Heart left ventricle (tissue), 16 donors: Measurements from ENCODE around the gene AVPR2. TPM values are rescaled to one million over a fixed set of nuclear protein-coding genes. Genes with fewer than 3 reads are reported as not detected.

ENCODE experiments used
- ATAC-seq, 4 donors: fragments of 200-7000 bp; cut with Tn5 transposase; one replicate each; pipeline ENCODE4 v1.9.1; 2020 to 2022; ENCODE audit warnings: moderate library complexity in 4 of 4, mild to moderate bottlenecking in 3 of 4, moderate number of reproducible peaks in 1 of 4
- DNase-seq, 5 donors: peaks; one replicate each; pipeline ENCODE4 v3.0.0-alpha.2; 2020
- H3K27ac ChIP-seq, 12 donors: fragments of 200-600 bp; sonication (generic) in 4 of 12; one replicate each; pipeline versions ENCODE4 v1.5.0 to v1.8.0; 2016 to 2022; ENCODE audit warnings: mild to moderate bottlenecking in 2 of 12
- H3K27me3 ChIP-seq, 9 donors: fragments of 200-600 bp; sonication (generic) in 2 of 9; one replicate each; pipeline versions ENCODE4 v1.5.1 to v1.8.0; 2016 to 2022; ENCODE audit warnings: mild to moderate bottlenecking in 3 of 9
- H3K36me3 ChIP-seq, 9 donors: fragments of 200-600 bp; sonication (generic) in 2 of 9; one replicate each; pipeline versions ENCODE4 v1.5.0 to v1.8.0; 2018 to 2022; ENCODE audit warnings: mild to moderate bottlenecking in 2 of 9
- H3K4me1 ChIP-seq, 12 donors: fragments of 200-600 bp; sonication (generic) in 4 of 12; one replicate each; pipeline versions ENCODE4 v1.5.0 to v1.8.0; 2016 to 2022; ENCODE audit warnings: mild to moderate bottlenecking in 3 of 12
- H3K4me3 ChIP-seq, 12 donors: fragments of 200-600 bp; sonication (generic) in 4 of 12; one replicate each; pipeline versions ENCODE4 v1.5.0 to v1.8.0; 2017 to 2022; ENCODE audit warnings: mild to moderate bottlenecking in 9 of 12, moderate library complexity in 4 of 12
- H3K9me3 ChIP-seq, 12 donors: fragments of 200-600 bp; sonication (generic) in 4 of 12; one replicate each; pipeline versions ENCODE4 v1.5.0 to v1.8.0; 2016 to 2022; ENCODE audit warnings: mild to moderate bottlenecking in 1 of 12
- POLR2A ChIP-seq, 2 donors: fragments of 450-650 bp; IDR thresholded peaks; one replicate each; pipeline ENCODE4 v1.6.1; 2017; ENCODE audit warnings: antibody characterized with exemption in 2 of 2, mild to moderate bottlenecking in 2 of 2, moderate library complexity in 2 of 2
- WGBS, 4 donors: extraction: QIAGEN DNeasy Blood & Tissue Kit in 2 of 4; methylation state at CpG; one replicate each; pipeline versions ENCODE4 v1.1.5 to v1.1.7; 2013 to 2018; 5-methylcytosine and 5-hydroxymethylcytosine counted together
- intact Hi-C, 10 donors: fragments of 100-400 bp; cut with DNase I; formaldehyde crosslinking; loops; one replicate each; pipeline versions ENCODE4 v1.11.1 to v1.14.2; 2022
- polyA plus RNA-seq, 2 donors: library from polyadenylated mRNA; stranded (reverse); fragments of 200-250 nt; gene quantifications; one replicate each; pipeline ENCODE4 v1.2.3, GENCODE V29; 2013
- total RNA-seq, 9 donors: library from RNA; depleted of rRNA in 2 of 9; stranded (reverse); fragments of >200 nt in 2 of 9; fragmentation: NEBNext Ultra II Directional in 3 of 9; extraction: Animal tissue kit (Norgen Biotek cat#: 25700) in 3 of 9; gene quantifications; one replicate each; pipeline versions ENCODE4 v1.1.0 to v1.2.4, GENCODE V29; 2016 to 2023
- TF ChIP-seq, protein P1 (sequence below), 12 donors: fragments of 200-600 bp; sonication (generic) in 4 of 12; IDR thresholded peaks; one replicate each; pipeline versions ENCODE4 v1.5.0 to v1.8.0; 2018 to 2022; ENCODE audit warnings: antibody characterized with exemption in 12 of 12, mild to moderate bottlenecking in 5 of 12
- donor health status: ischemic (EF 13 %, LVEDD 7.1; RV severe dilation, severe dysfunction).
- donor health status: healthy with polysubstance abuse.
- donor health status: DM: no; HTN: yes; CAD: no.
- donor health status: DM: no; HTN: no; CAD: no.
- donor health status: ischemic (EF 25% LVEDD 6.9; RV normal size, moderate dysfunction).
- donor health status: ischemic (EF 25% LVEDD 5.7; RV mildly dilated, moderate dysfunction).
- donor health status: healthy.
- donor health status: DM: yes; HTN: yes; CAD: no.
- donor health status: ischemic (EF 35%, LVEDD 5.7; RV mildly dilated, moderate dysfunction).
- donor health status: nonischemic (EF 11% LVEDD 7.7; RV severe dilation, severe dysfunction).
- donor health status: DM: yes; HTN: yes; CAD: no.
- donor health status: PGD.
- donor health status: ischemic (EF 29% LVEDD 5.4; RV normal size, mild dysfunction).
- donor health status: nonischemic (EF 23%, LVEDD 6.1; RV moderate dilation, normal function).

Gene AVPR2
- total and polyA plus RNA-seq, 11 donors = 2.2 to 10.5 (median 3.1) TPM

GRCh38 chrX:153902385-153902784 lies 2.1 kb upstream of the AVPR2 start:
- peaks cover 0 to 32% (median 6%) of the 10 kb centered on the region in 12 donors for H3K4me1 ChIP-seq
- peaks cover 0 to 6% (median 0%) of the 10 kb centered on the region in 12 donors for H3K9me3 ChIP-seq
- H3K36me3 ChIP-seq = no peaks in the 10 kb centered on the region
- TF ChIP-seq POLR2A (IDR thresholded peaks at IDR 0.05) = no peak
- TF ChIP-seq, protein P1, sequence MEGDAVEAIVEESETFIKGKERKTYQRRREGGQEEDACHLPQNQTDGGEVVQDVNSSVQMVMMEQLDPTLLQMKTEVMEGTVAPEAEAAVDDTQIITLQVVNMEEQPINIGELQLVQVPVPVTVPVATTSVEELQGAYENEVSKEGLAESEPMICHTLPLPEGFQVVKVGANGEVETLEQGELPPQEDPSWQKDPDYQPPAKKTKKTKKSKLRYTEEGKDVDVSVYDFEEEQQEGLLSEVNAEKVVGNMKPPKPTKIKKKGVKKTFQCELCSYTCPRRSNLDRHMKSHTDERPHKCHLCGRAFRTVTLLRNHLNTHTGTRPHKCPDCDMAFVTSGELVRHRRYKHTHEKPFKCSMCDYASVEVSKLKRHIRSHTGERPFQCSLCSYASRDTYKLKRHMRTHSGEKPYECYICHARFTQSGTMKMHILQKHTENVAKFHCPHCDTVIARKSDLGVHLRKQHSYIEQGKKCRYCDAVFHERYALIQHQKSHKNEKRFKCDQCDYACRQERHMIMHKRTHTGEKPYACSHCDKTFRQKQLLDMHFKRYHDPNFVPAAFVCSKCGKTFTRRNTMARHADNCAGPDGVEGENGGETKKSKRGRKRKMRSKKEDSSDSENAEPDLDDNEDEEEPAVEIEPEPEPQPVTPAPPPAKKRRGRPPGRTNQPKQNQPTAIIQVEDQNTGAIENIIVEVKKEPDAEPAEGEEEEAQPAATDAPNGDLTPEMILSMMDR (IDR thresholded peaks at IDR 0.05) = no peak
- DNase-seq (no peak), ATAC-seq (no peak)
- WGBS, 4 donors = 62 to 67% (median 66%) methylated on average over 5 to 10 of the region's 10 CpGs
- intact Hi-C loops = loop anchor here in 3 of 10 donors (5.0 to 10.0 kb wide), 2 partner anchors 68 to 75 kb away; partner anchors contain the start of gene PDZD4 (in 2 of the 3)
- no peak overlapping the region for H3K27ac ChIP-seq
- H3K27me3 ChIP-seq = peaks cover 0 to 28% (median 0%) of the 10 kb centered on the region in 9 donors
- H3K4me3 ChIP-seq = no peak overlapping the region

DNA sequence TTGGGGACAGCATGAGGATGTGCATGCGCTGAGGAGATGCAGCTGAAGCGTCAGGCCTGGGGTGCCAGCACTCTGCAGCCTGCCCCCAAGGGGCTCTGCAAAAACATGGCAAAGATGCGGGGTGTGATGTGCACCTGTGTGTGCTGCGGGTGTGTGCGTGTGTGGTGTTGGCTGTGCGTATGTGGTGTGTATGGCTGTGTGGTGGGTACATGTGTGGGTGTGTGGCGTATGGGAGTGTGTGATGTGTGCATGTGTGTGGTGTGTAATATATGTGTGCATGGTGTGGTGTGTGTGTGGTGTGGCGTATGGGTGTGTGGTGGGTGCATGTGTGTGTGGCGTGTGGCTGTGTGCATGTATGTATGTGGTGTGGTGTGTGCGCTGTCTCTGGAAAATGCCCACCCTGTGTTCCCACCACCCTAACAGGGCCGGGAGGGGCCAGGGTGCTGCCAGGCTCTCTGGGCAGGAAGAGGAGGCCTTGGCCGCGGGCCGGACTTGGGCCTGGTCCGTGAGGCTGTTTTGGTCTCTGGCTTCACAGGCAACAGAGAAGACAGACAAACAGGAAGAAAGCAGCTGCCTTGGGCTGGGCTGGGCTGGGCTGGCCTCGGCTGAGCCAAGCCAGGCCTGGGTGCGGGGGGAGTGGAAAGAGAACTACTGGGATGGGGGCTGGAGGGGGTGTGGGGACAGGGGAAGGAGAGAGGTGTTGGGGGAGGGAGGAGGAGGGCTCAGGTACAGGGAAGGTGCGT lies 1.1 kb upstream of the AVPR2 start:
- peak; percentile 22 to 45 (median 30) for ATAC-seq
- H3K27ac ChIP-seq = peak overlapping the region; percentile 19 to 79 (median 62)

DNA sequence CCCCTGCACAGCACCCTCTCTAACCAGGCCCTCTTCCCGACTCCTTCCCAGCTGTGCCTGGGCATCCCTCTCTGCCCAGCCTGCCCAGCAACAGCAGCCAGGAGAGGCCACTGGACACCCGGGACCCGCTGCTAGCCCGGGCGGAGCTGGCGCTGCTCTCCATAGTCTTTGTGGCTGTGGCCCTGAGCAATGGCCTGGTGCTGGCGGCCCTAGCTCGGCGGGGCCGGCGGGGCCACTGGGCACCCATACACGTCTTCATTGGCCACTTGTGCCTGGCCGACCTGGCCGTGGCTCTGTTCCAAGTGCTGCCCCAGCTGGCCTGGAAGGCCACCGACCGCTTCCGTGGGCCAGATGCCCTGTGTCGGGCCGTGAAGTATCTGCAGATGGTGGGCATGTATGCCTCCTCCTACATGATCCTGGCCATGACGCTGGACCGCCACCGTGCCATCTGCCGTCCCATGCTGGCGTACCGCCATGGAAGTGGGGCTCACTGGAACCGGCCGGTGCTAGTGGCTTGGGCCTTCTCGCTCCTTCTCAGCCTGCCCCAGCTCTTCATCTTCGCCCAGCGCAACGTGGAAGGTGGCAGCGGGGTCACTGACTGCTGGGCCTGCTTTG lies 1.1 kb downstream of the AVPR2 start:
- Histone ChIP-seq H3K4me1 (peaks cover 0 to 27% (median 5%) of the 10 kb centered on the region in 12 donors), H3K27me3 (peaks cover 0 to 22% (median 0%) of the 10 kb centered on the region in 9 donors), H3K9me3 (no peaks in the 10 kb centered on the region), H3K36me3 (peaks cover 0 to 10% (median 0%) of the 10 kb centered on the region in 9 donors), H3K4me3 (peak overlapping the region in 10 of 12 donors; percentile 1 to 57 (median 48)), H3K27ac (peak overlapping the region in 8 of 12 donors; percentile 19 to 79 (median 70))
- DNase-seq (peak in 2 of 5 donors; percentile 26 to 59), ATAC-seq (no peak)
- intact Hi-C loops = loop anchor here in 2 of 10 donors (10.0 kb wide), 1 partner anchor 71 kb away; the partner anchor contains the start of gene PDZD4 (in 2 of the 2)
- no peak for TF ChIP-seq POLR2A (IDR thresholded peaks at IDR 0.05)
- 74 to 94% (median 86%) methylated on average over 14 to 32 of the region's 32 CpGs for WGBS, 4 donors

More for the DNA sequence above, 1.1 kb upstream of the AVPR2 start:
- TF ChIP-seq, protein P1 (IDR thresholded peaks at IDR 0.05) = no peak
- TF ChIP-seq POLR2A (IDR thresholded peaks at IDR 0.05) = no peak
- H3K4me1 ChIP-seq = peaks cover 0 to 32% (median 6%) of the 10 kb centered on the region in 12 donors
- peak overlapping the region in 4 of 12 donors; percentile 2 to 51 (median 28) for H3K4me3 ChIP-seq
- WGBS, 4 donors = 58 to 78% (median 60%) methylated on average over 14 to 18 of the region's 18 CpGs
- DNase-seq = peak in 2 of 5 donors; percentile 33 to 46
- intact Hi-C loops = loop anchor here in 3 of 10 donors (5.0 to 10.0 kb wide), 2 partner anchors 69 to 76 kb away; partner anchors contain the start of gene PDZD4 (in 2 of the 3)
- H3K27me3 ChIP-seq = peaks cover 0 to 26% (median 0%) of the 10 kb centered on the region in 9 donors
- peaks cover 0 to 6% (median 0%) of the 10 kb centered on the region in 12 donors for H3K9me3 ChIP-seq
- H3K36me3 ChIP-seq = no peaks in the 10 kb centered on the region

DNA sequence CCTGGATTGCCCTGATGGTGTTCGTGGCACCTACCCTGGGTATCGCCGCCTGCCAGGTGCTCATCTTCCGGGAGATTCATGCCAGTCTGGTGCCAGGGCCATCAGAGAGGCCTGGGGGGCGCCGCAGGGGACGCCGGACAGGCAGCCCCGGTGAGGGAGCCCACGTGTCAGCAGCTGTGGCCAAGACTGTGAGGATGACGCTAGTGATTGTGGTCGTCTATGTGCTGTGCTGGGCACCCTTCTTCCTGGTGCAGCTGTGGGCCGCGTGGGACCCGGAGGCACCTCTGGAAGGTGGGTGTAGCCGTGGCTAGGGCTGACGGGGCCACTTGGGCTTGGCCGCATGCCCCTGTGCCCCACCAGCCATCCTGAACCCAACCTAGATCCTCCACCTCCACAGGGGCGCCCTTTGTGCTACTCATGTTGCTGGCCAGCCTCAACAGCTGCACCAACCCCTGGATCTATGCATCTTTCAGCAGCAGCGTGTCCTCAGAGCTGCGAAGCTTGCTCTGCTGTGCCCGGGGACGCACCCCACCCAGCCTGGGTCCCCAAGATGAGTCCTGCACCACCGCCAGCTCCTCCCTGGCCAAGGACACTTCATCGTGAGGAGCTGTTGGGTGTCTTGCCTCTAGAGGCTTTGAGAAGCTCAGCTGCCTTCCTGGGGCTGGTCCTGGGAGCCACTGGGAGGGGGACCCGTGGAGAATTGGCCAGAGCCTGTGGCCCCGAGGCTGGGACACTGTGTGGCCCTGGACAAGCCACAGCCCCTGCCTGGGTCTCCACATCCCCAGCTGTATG lies 1.8 kb downstream of the AVPR2 start:
- Histone ChIP-seq H3K4me1 (peaks cover 0 to 21% (median 1%) of the 10 kb centered on the region in 12 donors), H3K27ac (no peak overlapping the region), H3K9me3 (no peaks in the 10 kb centered on the region), H3K36me3 (peaks cover 0 to 11% (median 0%) of the 10 kb centered on the region in 9 donors), H3K4me3 (peak overlapping the region in 1 of 12 donors; percentile 46), H3K27me3 (peaks cover 0 to 30% (median 0%) of the 10 kb centered on the region in 9 donors)
- no peak for TF ChIP-seq POLR2A (IDR thresholded peaks at IDR 0.05)
- TF ChIP-seq, protein P1 (IDR thresholded peaks at IDR 0.05) = no peak
- intact Hi-C loops = loop anchor here in 2 of 10 donors (10.0 kb wide), 1 partner anchor 72 kb away; the partner anchor contains the start of gene PDZD4 (in 2 of the 2)
- WGBS, 4 donors = 74 to 85% (median 80%) methylated on average over 20 to 27 of the region's 27 CpGs
- DNase-seq (peak in 1 of 5 donors; percentile 33), ATAC-seq (no peak)
